Measurements from ENCODE around the gene CACNA1D. TPM values are rescaled to one million over a fixed set of nuclear protein-coding genes. Genes with fewer than 3 reads are reported as not detected.

The CACNA1D gene
- total RNA-seq, 4 donors from 2014 or later = 12.7 to 98.9 (median 25.0) TPM

GRCh38 chr3:53482227-53482626, 12.2 kb upstream of the CACNA1D start:
- Histone ChIP-seq H3K27me3 (no peaks in the 10 kb centered on the region), H3K4me1 (peaks cover 6 to 36% (median 15%) of the 10 kb centered on the region in 4 donors), H3K27ac (no peak overlapping the region), H3K36me3 (no peaks in the 10 kb centered on the region), H3K4me3 (no peak overlapping the region), H3K9me3 (no peaks in the 10 kb centered on the region)
- TF ChIP-seq CTCF (IDR thresholded peaks at IDR 0.05) = no peak
- TF ChIP-seq EP300 (IDR thresholded peaks at IDR 0.05; ENCODE audit: low read depth) = no peak
- no peak for TF ChIP-seq POLR2AphosphoS5 (IDR thresholded peaks at IDR 0.05)
- TF ChIP-seq POLR2A (IDR thresholded peaks at IDR 0.05) = no peak
- intact Hi-C loops (cut with DNase I; ENCODE audit: low total_unique reads) (no loop called here), in situ Hi-C loops (cut with MboI; ENCODE audit: low pct_ligation_motif_present in 1 of 4, low pct_unique_long_range_greater_than_20kb in 1 of 4, low sequenced_read_pairs in 3 of 4) (no loop called here)
- 88% methylated on average over 1 of the region's 1 CpG; no CpG with 5 or more reads in 1 of the 2 donors for WGBS, 2 donors (ENCODE audit: low coverage in 1 of 2)
- DNase-seq = no peak

- Histone ChIP-seq H3K4me3 (no peak overlapping the region), H3K9me3 (no peaks in the 10 kb centered on the region), H3K27ac (no peak overlapping the region), H3K27me3 (no peaks in the 10 kb centered on the region), H3K36me3 (no peaks in the 10 kb centered on the region), H3K4me1 (peaks cover 6 to 28% (median 10%) of the 10 kb centered on the region in 4 donors)
- in situ Hi-C loops (cut with MboI; ENCODE audit: low pct_ligation_motif_present in 1 of 4, low pct_unique_long_range_greater_than_20kb in 1 of 4, low sequenced_read_pairs in 3 of 4) (no loop called here), intact Hi-C loops (cut with DNase I; ENCODE audit: low total_unique reads) (no loop called here)
- TF ChIP-seq POLR2AphosphoS5 (IDR thresholded peaks at IDR 0.05) (no peak), EP300 (IDR thresholded peaks at IDR 0.05; ENCODE audit: low read depth) (no peak), POLR2A (IDR thresholded peaks at IDR 0.05) (no peak), CTCF (IDR thresholded peaks at IDR 0.05) (no peak)
- 78 to 93% methylated on average over 1 to 2 of the region's 2 CpGs for WGBS, 2 donors (ENCODE audit: low coverage in 1 of 2)
- no peak for DNase-seq
Observed at GRCh38 chr3:53483821-53484220, 10.6 kb upstream of the CACNA1D start.

- H3K9me3 ChIP-seq = no peaks in the 10 kb centered on the region
- no peaks in the 10 kb centered on the region for H3K27me3 ChIP-seq
- in situ Hi-C loops (cut with MboI; ENCODE audit: low pct_ligation_motif_present in 1 of 4, low pct_unique_long_range_greater_than_20kb in 1 of 4, low sequenced_read_pairs in 3 of 4) = no loop called here
- DNase-seq = no peak
- no peak overlapping the region for H3K27ac ChIP-seq
- H3K4me1 ChIP-seq = peaks cover 0 to 25% (median 7%) of the 10 kb centered on the region in 4 donors
- no peak overlapping the region for H3K4me3 ChIP-seq
- TF ChIP-seq EP300 (IDR thresholded peaks at IDR 0.05; ENCODE audit: low read depth) (no peak), POLR2A (IDR thresholded peaks at IDR 0.05) (no peak), CTCF (IDR thresholded peaks at IDR 0.05) (no peak), POLR2AphosphoS5 (IDR thresholded peaks at IDR 0.05) (no peak)
- no peaks in the 10 kb centered on the region for H3K36me3 ChIP-seq
- intact Hi-C loops (cut with DNase I; ENCODE audit: low total_unique reads) = no loop called here
- 23% methylated on average over 1 of the region's 1 CpG; no CpG with 5 or more reads in 1 of the 2 donors for WGBS, 2 donors (ENCODE audit: low coverage in 1 of 2)
Observed at GRCh38 chr3:53484984-53485383, 9.4 kb upstream of the CACNA1D start.

GRCh38 chr3:53485675-53486403, 8.6 kb upstream of the CACNA1D start:
- Histone ChIP-seq H3K27me3 (no peaks in the 10 kb centered on the region), H3K4me3 (no peak overlapping the region), H3K9me3 (no peaks in the 10 kb centered on the region), H3K4me1 (peaks cover 0 to 24% (median 7%) of the 10 kb centered on the region in 4 donors), H3K36me3 (no peaks in the 10 kb centered on the region), H3K27ac (peak overlapping the region; percentile 35 to 50 (median 42))
- intact Hi-C loops (cut with DNase I; ENCODE audit: low total_unique reads) (no loop called here), in situ Hi-C loops (cut with MboI; ENCODE audit: low pct_ligation_motif_present in 1 of 4, low pct_unique_long_range_greater_than_20kb in 1 of 4, low sequenced_read_pairs in 3 of 4) (no loop called here)
- TF ChIP-seq EP300 (IDR thresholded peaks at IDR 0.05; ENCODE audit: low read depth) = no peak
- TF ChIP-seq POLR2A (IDR thresholded peaks at IDR 0.05) = no peak
- TF ChIP-seq CTCF (IDR thresholded peaks at IDR 0.05) = no peak
- peak in 2 of 3 donors; percentile 15 to 41 for TF ChIP-seq POLR2AphosphoS5 (IDR thresholded peaks at IDR 0.05)
- WGBS, 2 donors (ENCODE audit: low coverage in 1 of 2) = 19 to 23% methylated on average over 3 of the region's 3 CpGs
- peak; percentile 20 for DNase-seq
